Measurements from ENCODE around the gene RABGAP1. TPM values are rescaled to one million over a fixed set of nuclear protein-coding genes. Genes with fewer than 3 reads are reported as not detected.

Gene RABGAP1
- total RNA-seq, 1 donor from 2014 or later, result 62.0 TPM

GRCh38 chr9:123090198-123090896 is 149.5 kb downstream of the RABGAP1 start:
- H3K4me1 ChIP-seq, result no peaks in the 10 kb centered on the region
- TF ChIP-seq, protein P1, sequence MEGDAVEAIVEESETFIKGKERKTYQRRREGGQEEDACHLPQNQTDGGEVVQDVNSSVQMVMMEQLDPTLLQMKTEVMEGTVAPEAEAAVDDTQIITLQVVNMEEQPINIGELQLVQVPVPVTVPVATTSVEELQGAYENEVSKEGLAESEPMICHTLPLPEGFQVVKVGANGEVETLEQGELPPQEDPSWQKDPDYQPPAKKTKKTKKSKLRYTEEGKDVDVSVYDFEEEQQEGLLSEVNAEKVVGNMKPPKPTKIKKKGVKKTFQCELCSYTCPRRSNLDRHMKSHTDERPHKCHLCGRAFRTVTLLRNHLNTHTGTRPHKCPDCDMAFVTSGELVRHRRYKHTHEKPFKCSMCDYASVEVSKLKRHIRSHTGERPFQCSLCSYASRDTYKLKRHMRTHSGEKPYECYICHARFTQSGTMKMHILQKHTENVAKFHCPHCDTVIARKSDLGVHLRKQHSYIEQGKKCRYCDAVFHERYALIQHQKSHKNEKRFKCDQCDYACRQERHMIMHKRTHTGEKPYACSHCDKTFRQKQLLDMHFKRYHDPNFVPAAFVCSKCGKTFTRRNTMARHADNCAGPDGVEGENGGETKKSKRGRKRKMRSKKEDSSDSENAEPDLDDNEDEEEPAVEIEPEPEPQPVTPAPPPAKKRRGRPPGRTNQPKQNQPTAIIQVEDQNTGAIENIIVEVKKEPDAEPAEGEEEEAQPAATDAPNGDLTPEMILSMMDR (IDR thresholded peaks at IDR 0.05), result no peak
- H3K27ac ChIP-seq, result no peak overlapping the region
- peaks cover 81% of the 10 kb centered on the region for H3K36me3 ChIP-seq
- no peaks in the 10 kb centered on the region for H3K9me3 ChIP-seq
- DNase-seq (no peak), ATAC-seq (no peak)
- H3K4me3 ChIP-seq, result no peak overlapping the region
- intact Hi-C loops (cut with DNase I), result no loop called here
- H3K27me3 ChIP-seq (ENCODE audit: low read depth), result no peaks in the 10 kb centered on the region

DNA sequence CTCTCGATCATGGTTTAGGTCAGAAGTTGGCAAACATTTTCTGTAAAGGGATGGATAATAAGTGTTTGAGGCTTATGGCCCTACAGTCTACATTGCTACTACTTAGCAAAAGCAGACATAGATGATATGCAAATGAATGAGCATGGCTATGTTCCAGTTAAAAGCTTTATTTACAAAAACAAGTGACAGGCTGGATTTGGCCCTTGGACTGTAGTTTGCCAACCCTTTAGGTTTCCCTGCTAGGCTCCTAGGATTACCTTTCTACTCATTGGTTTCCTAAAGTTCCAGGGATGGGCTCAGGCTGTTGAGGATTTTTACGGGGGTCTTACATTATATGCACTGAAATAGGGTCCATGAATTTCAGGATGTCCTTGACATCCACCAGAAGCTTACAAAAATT is 150.1 kb downstream of the RABGAP1 start:
- intact Hi-C loops (cut with DNase I), result no loop called here
- no peaks in the 10 kb centered on the region for H3K4me1 ChIP-seq
- TF ChIP-seq, protein P1 (IDR thresholded peaks at IDR 0.05), result no peak
- H3K4me3 ChIP-seq, result no peak overlapping the region
- no peak overlapping the region for H3K27ac ChIP-seq
- H3K27me3 ChIP-seq (ENCODE audit: low read depth), result no peaks in the 10 kb centered on the region
- H3K36me3 ChIP-seq, result peaks cover 83% of the 10 kb centered on the region
- DNase-seq (no peak), ATAC-seq (no peak)
- H3K9me3 ChIP-seq, result no peaks in the 10 kb centered on the region

GRCh38 chr9:123091459-123091858 is 150.6 kb downstream of the RABGAP1 start:
- ATAC-seq, result no peak
- H3K36me3 ChIP-seq, result peaks cover 88% of the 10 kb centered on the region

DNA sequence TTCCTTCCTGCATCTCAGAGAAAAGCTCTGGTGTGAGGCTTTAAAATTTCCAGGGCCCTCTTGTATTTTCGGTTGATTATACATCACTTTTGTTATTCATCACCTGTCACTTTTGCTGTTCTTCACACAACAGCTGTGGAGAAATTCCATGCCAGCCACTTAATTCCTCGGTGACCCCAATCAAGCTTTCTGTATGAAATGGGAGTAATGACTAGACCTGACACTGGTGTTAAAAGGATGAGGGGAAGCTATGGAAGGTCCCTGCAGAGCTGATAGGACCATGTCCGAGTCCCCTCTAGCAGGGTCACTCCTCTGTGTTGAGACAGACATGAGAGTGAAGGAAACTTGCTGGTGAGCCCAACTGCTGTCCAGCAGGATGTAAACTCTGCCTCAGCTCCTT is 152.3 kb downstream of the RABGAP1 start:
- no peak overlapping the region for H3K4me3 ChIP-seq
- intact Hi-C loops (cut with DNase I), result no loop called here

More at GRCh38 chr9:123091459-123091858, 150.6 kb downstream of the RABGAP1 start:
- Histone ChIP-seq H3K27ac (no peak overlapping the region), H3K4me1 (no peaks in the 10 kb centered on the region), H3K4me3 (no peak overlapping the region), H3K9me3 (no peaks in the 10 kb centered on the region), H3K27me3 (ENCODE audit: low read depth) (no peaks in the 10 kb centered on the region)
- TF ChIP-seq, protein P1 (IDR thresholded peaks at IDR 0.05), result no peak
- intact Hi-C loops (cut with DNase I), result no loop called here
- no peak for DNase-seq

DNA sequence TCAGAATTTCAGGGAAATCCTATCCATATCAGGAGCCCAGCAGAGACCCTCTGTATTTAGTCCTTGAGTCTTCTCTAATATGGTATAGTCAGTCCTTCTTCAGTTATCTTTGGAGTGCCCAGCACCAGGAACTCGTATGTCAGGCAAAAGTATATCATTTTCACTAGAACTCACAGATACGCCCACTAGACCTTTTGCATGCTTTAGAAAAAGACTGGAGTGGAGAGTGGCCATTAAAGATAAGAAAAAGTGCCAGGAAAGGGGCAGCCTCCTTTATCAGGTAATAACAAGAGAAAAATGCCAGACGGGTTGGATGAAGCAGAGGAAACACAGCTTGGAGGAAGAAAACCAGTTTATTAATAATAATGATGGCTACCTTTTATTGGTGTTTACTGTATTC is 156.2 kb downstream of the RABGAP1 start:
- H3K27me3 ChIP-seq (ENCODE audit: low read depth), result no peaks in the 10 kb centered on the region
- H3K27ac ChIP-seq, result no peak overlapping the region
- ATAC-seq, result no peak
- no peaks in the 10 kb centered on the region for H3K4me1 ChIP-seq
- H3K4me3 ChIP-seq, result no peak overlapping the region
- H3K36me3 ChIP-seq, result peaks cover 98% of the 10 kb centered on the region
- DNase-seq, result no peak
- TF ChIP-seq, protein P1 (IDR thresholded peaks at IDR 0.05), result no peak
- intact Hi-C loops (cut with DNase I), result no loop called here
- H3K9me3 ChIP-seq, result no peaks in the 10 kb centered on the region

More for the DNA sequence above, 152.3 kb downstream of the RABGAP1 start:
- peaks cover 92% of the 10 kb centered on the region for H3K36me3 ChIP-seq
- no peaks in the 10 kb centered on the region for H3K4me1 ChIP-seq
- no peak for DNase-seq
- H3K27ac ChIP-seq, result no peak overlapping the region
- no peaks in the 10 kb centered on the region for H3K27me3 ChIP-seq (ENCODE audit: low read depth)
- ATAC-seq, result no peak
- H3K9me3 ChIP-seq, result no peaks in the 10 kb centered on the region
- TF ChIP-seq, protein P1 (IDR thresholded peaks at IDR 0.05), result no peak
